Fibroblast of the aortic adventitia (primary cell): ENCODE results near the gene ATP2B2. TPM values are rescaled to one million over a fixed set of nuclear protein-coding genes. Genes with fewer than 3 reads are reported as not detected.

Experiments used
- DNase-seq: peaks from one replicate; pipeline ENCODE4 v3.0.0-alpha.2; 2010; ENCODE audit warnings: low read depth
- H3K4me3 ChIP-seq: 2 replicates; pipeline ENCODE4 v1.5.1; 2011; ENCODE audit warnings: low read depth, mild to moderate bottlenecking, control low read depth, low read length, moderate library complexity
- total RNA-seq: library from RNA; depleted of rRNA; stranded (reverse); fragments of >200 nt; gene quantifications from 2 replicates; pipeline ENCODE4 v1.2.3, GENCODE V29; 2012; ENCODE audit warnings: low replicate concordance
- TF ChIP-seq, protein P1 (sequence below): IDR thresholded peaks from 2 replicates; pipeline ENCODE4 v1.5.1; 2011; ENCODE audit warnings: mild to moderate bottlenecking, low read length, control low read depth, inconsistent platforms; ENCODE audit not compliant: insufficient read depth

Gene ATP2B2
- total RNA-seq, 1 donor: not detected

DNA sequence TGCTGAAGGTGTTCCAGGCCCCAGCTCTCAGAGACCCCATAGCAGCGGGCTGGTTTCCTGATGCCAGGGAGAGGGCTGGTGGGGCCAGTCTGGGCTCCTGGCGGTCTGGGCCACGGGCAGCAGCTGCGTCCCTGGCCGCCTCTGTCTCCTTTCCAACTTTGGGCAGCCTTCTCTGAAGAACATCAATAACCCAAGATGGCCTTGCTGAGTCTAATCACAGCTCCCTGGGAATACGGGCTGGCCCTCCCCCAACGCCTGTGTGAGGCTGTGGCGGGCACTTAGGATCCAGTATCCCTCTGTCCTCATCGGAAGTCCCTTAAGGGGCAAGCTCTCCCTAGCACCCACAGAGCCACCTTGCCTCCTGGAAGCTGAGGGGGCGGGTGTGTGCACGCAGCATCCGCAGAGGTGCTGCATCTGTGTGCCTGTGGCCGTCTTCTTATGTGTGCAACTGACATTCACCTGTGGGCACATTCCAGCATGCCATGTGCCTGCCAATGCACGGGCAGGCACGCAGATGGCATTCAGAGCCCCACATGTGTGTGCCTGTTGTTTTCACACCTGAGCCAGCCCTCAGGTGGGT is 2.1 kb downstream of the ATP2B2 start:
- no peak overlapping the region for H3K4me3 ChIP-seq
- DNase-seq: no peak
- TF ChIP-seq, protein P1, sequence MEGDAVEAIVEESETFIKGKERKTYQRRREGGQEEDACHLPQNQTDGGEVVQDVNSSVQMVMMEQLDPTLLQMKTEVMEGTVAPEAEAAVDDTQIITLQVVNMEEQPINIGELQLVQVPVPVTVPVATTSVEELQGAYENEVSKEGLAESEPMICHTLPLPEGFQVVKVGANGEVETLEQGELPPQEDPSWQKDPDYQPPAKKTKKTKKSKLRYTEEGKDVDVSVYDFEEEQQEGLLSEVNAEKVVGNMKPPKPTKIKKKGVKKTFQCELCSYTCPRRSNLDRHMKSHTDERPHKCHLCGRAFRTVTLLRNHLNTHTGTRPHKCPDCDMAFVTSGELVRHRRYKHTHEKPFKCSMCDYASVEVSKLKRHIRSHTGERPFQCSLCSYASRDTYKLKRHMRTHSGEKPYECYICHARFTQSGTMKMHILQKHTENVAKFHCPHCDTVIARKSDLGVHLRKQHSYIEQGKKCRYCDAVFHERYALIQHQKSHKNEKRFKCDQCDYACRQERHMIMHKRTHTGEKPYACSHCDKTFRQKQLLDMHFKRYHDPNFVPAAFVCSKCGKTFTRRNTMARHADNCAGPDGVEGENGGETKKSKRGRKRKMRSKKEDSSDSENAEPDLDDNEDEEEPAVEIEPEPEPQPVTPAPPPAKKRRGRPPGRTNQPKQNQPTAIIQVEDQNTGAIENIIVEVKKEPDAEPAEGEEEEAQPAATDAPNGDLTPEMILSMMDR: no peak

DNA sequence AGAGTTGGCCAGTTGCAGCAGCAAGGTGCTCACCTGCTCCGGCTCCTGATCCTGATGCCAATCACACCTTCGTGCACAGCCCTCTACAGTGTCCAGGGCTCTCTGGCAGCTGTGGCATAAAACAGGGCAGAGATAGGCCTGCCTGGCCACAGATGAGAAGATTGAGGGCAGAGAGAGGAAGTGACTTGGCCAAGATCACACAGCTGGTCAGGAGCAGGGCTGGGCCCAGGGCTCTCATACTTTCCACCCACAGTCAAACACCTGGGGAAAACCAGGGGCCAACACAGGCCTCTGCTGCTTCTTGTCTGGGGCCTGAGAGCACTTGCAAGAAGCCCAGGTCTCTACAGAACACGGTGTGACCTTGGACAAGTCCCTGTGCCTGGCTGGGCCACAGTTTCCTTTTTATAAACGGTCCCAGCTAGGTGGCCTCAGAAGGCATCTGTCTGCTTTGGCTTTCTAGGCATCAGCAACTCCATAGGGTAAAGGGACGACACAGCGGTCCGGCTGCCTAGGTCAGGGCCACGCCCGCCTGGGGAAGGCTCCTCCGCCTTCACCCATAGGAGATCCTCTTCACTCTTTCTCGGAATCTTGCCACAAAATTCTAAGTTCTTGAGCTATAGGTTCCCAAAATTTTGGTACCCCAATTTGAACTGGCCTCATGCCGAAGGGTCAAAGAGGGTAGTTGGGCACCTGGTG is 3.1 kb downstream of the ATP2B2 start:
- DNase-seq: no peak
- no peak overlapping the region for H3K4me3 ChIP-seq
- TF ChIP-seq, protein P1: no peak

DNA sequence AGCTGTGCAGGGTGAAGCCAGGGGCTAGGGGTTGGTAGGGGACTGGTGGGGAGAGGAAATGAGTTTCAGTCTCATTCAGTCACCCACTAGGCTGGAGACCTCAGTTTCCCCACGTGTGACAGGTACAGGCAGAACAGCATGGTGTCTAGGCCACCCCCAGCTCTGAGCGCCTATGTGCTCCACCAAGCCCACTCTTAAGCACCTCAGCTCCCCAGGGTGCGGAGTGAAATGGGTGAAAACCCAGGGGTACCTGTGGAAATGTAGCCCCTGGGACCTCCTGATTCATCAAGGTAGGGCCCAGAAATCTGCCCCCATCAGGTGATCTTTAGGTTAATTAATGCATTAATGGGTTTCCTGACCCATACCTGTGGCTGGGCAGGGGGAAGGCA is 3.7 kb downstream of the ATP2B2 start:
- DNase-seq: no peak
- TF ChIP-seq, protein P1: no peak
- no peak overlapping the region for H3K4me3 ChIP-seq

- H3K4me3 ChIP-seq: no peak overlapping the region
- TF ChIP-seq, protein P1: no peak
- DNase-seq: no peak
These were observed 4.4 kb downstream of the ATP2B2 start for GRCh38 chr3:10500717-10501663.

DNA sequence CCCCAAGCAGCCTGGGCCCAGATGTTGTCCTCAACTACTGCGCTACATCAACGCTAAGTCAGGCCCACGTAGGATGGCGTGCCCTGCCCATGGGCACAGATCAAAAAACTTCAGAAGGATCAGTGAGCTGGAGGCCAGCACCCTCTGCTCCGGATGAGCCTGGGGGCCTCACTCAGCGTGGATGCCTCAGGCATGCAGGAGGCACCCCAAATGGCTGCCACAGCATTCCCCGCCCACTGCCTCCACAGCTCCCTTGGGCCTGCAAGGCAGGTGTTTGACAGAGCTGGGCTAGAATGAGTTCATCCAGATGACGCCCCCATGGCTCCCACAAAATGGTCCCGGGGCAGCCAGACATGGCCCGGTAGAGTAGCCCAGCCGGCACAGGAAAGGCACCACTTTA is 7.1 kb downstream of the ATP2B2 start:
- no peak for DNase-seq
- TF ChIP-seq, protein P1: no peak
- no peak overlapping the region for H3K4me3 ChIP-seq

- TF ChIP-seq, protein P1: no peak
- DNase-seq: no peak
- H3K4me3 ChIP-seq: no peak overlapping the region
These were observed 7.9 kb downstream of the ATP2B2 start for GRCh38 chr3:10497439-10497838.
